Astrocyte of the spinal cord (primary cell): ENCODE data around the gene C4orf46.

ENCODE experiments used
- DNase-seq: peaks from one replicate; pipeline ENCODE4 v3.0.0; 2011; ENCODE audit warnings: low read depth, low spot score
- H3K4me3 ChIP-seq: 2 replicates; pipeline ENCODE4 v1.5.1; 2011; ENCODE audit warnings: low read depth, mild to moderate bottlenecking, low read length, moderate library complexity
- CTCF ChIP-seq: IDR thresholded peaks from 2 replicates; pipeline ENCODE4 v1.5.1; 2012; ENCODE audit warnings: low read depth, mild to moderate bottlenecking, low read length, inconsistent platforms
- in situ Hi-C: cut with HindIII; loops from 2 replicates; pipeline ENCODE4 v1.10.0; 2017; ENCODE audit warnings: low sequenced_read_pairs

Gene C4orf46

GRCh38 chr4:158657291-158657690 is 14.4 kb downstream of the C4orf46 start:
- DNase-seq = no peak
- in situ Hi-C loops = no loop called here

GRCh38 chr4:158656439-158656838 is 15.2 kb downstream of the C4orf46 start:
- in situ Hi-C loops = no loop called here
- no peak for DNase-seq
- H3K4me3 ChIP-seq = no peak overlapping the region
- no peak for TF ChIP-seq CTCF

More at GRCh38 chr4:158657291-158657690, 14.4 kb downstream of the C4orf46 start:
- TF ChIP-seq CTCF = no peak
- no peak overlapping the region for H3K4me3 ChIP-seq

GRCh38 chr4:158652920-158653319 is 18.8 kb downstream of the C4orf46 start:
- in situ Hi-C loops = no loop called here
- TF ChIP-seq CTCF = no peak
- DNase-seq = no peak
- H3K4me3 ChIP-seq = no peak overlapping the region

GRCh38 chr4:158649111-158649680 is 22.5 kb downstream of the C4orf46 start:
- in situ Hi-C loops = no loop called here
- no peak overlapping the region for H3K4me3 ChIP-seq
- DNase-seq = no peak
- no peak for TF ChIP-seq CTCF

GRCh38 chr4:158644760-158645159 is 26.9 kb downstream of the C4orf46 start:
- DNase-seq = no peak
- TF ChIP-seq CTCF = no peak
- in situ Hi-C loops = no loop called here
- no peak overlapping the region for H3K4me3 ChIP-seq

- DNase-seq = no peak
- in situ Hi-C loops = no loop called here
- TF ChIP-seq CTCF = no peak
- H3K4me3 ChIP-seq = no peak overlapping the region
These were observed 27.3 kb downstream of the C4orf46 start for GRCh38 chr4:158644356-158644755.

GRCh38 chr4:158636619-158637018 is 35.1 kb downstream of the C4orf46 start:
- H3K4me3 ChIP-seq = no peak overlapping the region
- TF ChIP-seq CTCF = no peak
- in situ Hi-C loops = no loop called here
- no peak for DNase-seq
